DMS153 (cell line): ENCODE data around the gene IL6R.
"Not testable (repeated sequence)": the region's sequence is repeated elsewhere in the genome, so short reads cannot be mapped to it uniquely, and the experiment has no call there.

Experiments used
- DNase-seq: peaks from one replicate; lab custom pipeline; 2025; lab: John Stamatoyannopoulos, UW

The IL6R gene

DNA sequence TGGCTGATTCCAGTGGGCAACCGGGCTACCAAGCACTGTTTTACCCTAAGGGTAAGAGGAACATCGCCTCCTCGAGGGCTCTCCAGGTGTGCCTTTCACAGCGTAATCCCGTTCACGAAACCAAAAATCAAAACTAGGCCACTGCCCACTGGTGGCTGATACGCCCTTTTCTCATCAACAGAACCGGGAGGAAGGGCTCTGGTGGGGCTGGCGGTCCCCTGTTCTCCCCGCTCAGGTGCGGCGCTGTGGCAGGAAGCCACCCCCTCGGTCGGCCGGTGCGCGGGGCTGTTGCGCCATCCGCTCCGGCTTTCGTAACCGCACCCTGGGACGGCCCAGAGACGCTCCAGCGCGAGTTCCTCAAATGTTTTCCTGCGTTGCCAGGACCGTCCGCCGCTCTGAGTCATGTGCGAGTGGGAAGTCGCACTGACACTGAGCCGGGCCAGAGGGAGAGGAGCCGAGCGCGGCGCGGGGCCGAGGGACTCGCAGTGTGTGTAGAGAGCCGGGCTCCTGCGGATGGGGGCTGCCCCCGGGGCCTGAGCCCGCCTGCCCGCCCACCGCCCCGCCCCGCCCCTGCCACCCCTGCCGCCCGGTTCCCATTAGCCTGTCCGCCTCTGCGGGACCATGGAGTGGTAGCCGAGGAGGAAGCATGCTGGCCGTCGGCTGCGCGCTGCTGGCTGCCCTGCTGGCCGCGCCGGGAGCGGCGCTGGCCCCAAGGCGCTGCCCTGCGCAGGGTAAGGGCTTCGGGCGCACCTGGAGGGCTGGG is at the start of gene IL6R:
Gene IL6R (plus strand): TSS at position 360 of the 763 bp plus-strand sequence. CDS start 287 bp downstream, at position 647.
- peak; percentile 57 for DNase-seq

DNA sequence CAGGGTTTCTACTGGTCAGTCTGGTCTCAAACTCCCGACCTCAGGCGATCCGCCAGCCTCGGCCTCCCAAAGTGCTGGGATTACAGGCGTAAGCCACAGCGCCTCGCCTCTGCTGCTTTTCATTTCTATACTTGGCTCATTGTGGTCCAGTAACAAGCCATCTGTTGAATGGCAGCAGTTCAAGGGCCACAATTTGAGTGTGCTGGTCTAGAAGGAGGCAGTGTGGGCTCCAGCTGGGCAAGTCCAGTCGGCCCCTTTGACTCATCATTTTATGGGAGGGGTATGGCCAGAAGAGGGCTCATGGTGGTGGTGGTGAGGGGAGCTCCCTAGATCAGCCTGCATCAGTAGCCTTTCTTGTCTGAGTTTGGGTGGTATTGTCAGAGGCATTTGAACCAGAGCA is 46.6 kb upstream of the IL6R start:
- no peak for DNase-seq

DNA sequence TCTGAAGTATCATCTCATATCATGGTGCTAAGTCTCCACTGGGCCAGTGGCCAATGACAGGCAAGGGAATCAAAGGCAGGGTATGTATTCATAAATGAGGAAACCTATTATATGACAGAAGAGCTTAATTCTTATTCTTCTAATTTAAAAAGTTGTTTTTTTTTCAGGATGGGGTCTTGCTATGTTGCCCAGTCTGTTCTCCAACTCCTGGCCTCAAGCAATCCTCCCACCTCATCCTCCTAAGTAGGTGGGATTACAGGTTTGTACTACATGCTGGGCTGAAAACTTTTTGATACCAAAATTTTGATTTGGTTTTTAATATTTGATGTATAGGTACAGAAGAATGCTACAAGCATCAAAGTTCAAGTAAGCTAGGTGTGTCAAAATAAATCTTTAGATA is 44.9 kb upstream of the IL6R start:
- DNase-seq, result no peak

DNA sequence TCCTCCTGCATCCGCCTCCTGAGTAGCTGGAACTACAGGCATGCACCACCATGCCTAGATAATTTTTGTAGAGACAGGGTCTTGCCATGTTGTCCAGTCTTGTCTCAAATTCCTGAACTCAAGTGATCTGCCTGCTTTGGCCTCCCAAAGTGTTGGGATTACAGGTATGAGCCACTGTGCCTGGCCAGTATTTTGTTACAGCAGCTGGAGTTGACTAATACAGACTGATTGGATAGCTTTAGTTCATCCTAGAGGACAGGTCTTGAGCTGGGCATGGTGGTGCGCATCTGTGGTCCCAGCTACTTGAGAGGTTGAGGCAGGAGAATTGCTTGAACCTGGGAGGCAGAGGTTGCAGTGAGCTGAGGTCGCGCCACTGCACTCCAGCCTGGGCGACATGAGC is 44.3 kb upstream of the IL6R start:
- not testable (repeated sequence) for DNase-seq

DNA sequence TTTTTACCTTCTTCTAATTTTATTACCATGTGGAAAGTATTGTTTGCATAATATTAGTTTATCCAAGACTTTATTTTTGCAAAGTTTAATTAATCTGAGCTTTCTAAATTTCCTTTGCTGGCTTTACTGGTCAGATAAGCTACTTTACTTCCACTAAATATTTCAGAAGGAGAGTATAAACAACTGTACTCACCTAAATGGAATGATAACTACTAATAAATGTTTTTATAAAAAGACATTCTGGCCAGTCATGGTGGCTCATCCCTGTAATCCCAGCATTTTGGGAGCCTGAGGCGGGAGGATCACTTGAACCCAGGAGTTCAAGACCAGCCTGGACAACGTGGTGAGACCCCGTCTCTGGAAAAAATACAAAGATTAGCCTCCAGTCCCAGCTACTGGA is 43.8 kb upstream of the IL6R start:
- no peak for DNase-seq

DNA sequence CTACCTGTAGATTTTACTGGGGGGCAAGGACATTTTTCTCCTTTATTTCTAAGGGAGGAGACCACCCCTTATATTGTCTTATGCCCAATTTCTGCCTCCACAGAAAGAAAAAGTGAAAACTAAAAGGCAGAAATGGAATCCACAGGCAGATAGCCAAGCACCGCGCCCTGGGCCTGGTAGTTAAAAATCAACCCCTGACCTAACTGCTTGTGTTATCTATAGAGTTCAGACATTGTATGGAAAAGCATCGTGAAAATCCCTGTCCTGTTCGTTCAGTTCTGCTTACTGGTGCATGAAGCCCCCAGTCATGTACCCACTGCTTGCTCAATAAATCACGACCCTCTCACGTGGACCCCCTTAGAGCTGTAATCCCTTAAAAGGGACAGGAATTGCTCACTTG is 33.7 kb upstream of the IL6R start:
- DNase-seq, result no peak

DNA sequence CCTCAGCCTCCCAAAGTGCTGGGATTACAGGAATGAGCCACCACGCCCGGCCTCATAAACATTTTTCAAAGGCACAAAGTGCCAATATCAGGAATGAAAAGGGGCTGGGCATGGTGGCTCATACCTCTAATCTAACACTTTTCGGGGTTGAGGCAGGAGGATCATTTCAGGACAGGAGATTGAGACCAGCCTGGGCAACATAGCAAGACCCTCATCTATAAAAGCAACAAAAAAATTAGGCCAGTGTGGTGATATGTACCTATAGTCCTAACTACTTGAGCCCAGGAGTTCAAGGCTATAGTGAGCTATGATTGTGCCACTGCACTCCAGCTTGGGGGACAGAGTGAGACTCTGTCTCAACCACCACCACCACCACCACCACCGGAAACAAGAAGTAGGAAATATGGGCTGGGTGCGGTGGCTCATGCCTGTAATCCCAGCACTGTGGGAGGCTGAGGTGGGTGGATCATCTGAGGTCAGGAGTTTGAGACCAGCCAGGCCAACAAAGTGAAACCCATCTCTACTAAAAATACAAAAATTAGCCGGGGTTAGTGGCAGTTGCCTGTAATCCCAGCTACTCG is 31.3 kb upstream of the IL6R start:
- DNase-seq, result not testable (repeated sequence)

DNA sequence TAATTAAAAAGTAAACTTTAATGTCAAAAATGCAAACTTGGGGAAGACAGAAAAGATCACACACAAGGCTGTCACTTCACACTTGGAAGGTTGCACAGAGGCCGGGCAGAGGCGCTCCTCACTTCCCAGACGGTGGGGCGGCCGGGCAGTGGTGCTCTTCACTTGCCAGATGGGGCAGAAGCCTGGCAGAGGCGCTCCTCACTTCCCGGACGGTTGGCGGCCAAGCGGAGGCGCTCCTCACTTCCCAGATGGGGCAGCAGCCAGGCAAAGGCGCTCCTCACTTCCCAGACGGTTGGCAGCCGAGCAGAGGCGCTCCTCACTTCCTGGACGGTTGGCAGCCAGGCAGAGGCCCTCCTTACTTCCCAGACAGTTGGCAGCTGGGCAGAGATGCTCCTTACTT is 25.8 kb upstream of the IL6R start:
- no peak for DNase-seq

DNA sequence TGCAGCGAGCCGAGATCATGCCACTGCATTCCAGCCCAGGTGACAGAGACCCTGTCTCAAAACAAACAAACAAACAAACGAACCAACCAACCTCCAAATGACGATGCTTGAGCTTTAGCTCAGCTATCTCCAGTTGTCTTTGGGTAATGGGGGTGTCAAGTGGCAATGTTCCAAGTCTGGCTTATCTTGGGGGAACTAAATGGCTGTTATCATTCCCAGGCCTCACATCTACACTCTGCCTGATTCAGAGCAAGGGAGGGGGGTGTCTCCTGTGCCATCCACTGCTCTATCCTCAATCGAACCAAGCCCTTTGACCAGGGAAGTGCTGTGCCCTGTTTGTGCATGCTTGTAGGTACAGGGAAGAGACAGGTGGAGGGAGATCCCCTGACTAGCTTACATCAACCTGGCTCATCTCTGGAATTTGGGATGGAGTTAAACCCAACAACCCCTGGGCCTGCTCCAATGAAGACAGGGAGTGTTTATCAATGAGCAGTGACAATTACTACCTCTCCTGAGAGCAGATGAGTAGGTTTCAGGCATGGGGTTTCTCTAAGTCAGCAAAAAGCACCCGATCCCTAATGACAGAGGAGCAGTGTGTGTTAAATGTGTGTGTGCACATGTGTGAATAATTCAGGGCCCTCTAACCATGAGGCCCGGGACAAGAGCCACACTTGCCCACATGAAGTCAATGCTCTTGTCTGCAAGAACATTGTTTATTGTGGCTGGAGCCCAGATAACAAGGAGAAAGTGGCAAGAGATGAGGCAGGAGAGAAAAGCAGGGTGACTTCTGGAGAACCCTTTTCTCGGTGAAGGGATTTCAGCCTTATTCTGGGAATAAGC is 20.3 kb upstream of the IL6R start:
- no peak for DNase-seq

DNA sequence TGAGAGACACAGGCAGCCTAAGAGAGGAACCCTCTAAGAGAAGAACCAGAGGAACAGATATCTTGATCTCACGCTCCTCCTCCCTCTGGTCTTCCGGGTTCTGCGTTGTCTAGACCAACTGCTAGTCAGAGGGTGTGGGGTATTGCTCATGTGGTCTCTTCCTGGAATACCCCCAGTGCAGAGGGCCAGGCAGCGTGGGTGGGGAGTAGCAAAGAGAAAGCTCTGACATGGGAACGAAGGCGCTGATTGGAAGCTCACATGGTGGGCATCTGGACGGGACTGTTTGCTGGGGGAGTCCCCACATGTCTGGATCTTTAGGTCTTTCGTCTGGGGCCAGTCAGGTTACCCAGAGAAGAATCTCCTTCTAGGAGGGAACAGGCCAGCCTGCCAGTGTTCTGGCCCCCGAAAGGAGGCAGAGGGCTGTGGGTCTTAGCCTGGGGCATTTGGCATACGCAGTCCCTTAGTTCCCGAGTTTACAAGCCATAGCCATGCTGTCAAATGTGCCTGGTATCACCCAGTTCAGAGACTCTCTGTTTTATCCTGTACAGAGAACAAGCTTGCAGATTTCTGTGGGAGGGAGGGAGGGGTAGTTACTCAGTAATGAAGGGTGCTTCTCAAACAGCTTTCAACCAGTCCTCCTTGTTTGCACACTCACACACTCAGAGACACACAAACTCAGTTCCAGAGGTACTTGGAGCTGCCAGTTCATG is 18.3 kb upstream of the IL6R start:
- no peak for DNase-seq

DNA sequence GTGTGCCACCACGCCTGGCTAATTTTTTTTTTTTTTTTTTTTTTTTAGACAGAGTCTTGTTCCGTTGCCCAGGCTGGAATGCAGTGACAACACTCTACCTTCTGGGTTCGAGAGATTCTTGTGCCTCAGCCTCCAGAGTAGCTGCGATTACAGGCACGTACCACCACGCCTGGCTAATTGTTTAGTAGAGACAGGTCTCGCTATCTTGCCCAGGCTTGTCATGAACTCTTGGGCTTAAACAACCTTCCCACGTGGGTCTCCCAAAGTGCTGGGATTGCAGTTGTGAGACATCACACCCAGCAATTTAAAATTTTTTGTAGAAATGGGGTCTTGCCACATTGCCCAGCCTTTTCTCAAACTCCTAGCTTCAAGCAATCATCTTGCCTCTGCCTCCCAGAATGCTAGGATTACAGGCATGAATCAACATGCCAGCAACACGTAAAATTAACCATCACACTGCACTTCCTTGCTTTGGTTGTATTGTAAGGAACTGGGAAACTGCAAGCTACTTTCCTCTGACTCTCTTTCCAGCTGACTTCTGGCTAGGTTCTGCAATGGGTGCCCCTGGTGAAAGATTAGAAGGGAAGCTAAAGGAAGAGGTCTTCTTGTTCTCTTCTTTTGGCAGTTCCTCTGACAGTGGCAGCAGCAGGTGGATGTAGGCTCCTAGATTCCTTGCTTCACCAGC is 13.9 kb upstream of the IL6R start:
- DNase-seq, result no peak

DNA sequence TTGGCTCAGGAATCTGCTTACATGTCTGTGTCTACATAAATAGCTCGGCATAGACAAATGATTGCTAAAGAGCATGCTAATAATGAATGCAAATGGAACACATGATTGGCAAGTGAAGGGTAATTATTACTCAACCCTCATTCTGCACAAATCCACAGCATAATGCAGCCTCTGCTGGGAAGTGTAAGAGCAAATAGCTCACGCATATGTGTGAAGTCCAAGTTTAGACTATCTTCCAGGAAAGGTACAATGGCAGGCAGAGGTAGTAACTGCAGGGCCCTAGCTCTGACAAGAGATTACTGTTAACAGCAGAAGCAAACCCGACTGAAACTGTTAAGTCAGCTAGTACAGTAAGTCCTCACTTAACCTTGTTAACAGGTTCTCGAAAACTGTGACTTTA is 7.0 kb upstream of the IL6R start:
- DNase-seq, result no peak

DNA sequence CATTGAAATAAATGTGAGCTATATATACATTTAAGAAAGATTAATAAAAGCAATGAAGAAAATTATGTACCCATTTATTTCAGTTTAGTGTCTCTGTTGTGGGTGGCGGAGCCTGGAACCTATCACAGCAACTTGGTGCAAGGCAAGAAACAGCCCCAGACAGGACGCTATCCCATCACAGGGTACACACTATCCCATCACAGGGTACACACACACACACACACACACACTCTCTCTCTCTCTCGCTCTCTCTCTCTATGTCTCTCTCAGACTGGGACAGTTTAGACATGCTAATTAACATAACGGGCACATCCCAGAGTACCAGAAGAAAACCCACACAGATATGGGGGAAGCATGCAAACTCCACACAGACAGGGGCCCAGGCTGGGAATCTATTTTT is 6.5 kb upstream of the IL6R start:
- DNase-seq, result no peak

DNA sequence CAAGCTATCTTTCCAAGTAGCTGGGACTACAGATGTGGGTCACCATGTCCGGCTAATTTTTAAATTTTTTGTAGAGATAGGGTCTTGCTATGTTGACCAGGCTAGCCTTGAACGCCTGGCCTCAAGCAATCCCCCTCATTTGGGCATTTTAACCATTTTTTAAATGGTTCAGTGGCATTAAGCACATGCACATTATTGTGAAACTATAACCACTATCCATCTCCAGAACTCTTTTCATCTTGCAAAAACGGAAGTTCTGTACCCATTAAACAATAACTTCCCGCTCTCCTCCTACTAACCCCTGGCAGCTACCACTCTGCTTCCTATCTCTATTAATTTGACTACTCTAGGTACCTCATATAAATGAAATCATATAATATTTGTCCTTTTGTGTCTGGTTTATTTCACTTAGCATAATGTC is 4.8 kb upstream of the IL6R start:
- no peak for DNase-seq

DNA sequence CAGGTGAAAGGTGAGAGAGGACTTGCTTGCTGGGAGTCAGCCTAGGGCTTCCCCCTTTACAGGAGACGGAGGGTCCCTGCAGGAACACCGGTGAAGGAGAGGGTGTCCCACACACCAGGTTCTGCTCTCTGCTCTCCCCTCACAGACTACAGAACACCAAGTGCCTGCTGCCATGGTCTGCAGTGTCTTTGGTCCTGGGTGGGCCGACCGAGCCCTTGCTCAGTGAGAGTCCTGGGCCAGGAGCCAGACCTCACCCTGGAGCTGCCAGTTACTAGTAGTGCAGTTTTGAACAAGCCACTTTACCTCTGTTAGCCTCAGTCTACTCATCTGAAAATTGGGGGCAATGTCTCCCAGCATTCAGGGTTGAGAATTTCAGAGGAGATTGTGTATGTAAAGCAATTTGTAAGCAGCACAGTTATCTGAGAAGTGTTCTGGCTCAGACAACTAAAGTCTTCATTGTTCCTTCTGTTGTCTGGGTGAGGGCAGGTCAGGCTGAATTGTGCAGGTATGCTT is 2.7 kb upstream of the IL6R start:
- DNase-seq, result no peak

DNA sequence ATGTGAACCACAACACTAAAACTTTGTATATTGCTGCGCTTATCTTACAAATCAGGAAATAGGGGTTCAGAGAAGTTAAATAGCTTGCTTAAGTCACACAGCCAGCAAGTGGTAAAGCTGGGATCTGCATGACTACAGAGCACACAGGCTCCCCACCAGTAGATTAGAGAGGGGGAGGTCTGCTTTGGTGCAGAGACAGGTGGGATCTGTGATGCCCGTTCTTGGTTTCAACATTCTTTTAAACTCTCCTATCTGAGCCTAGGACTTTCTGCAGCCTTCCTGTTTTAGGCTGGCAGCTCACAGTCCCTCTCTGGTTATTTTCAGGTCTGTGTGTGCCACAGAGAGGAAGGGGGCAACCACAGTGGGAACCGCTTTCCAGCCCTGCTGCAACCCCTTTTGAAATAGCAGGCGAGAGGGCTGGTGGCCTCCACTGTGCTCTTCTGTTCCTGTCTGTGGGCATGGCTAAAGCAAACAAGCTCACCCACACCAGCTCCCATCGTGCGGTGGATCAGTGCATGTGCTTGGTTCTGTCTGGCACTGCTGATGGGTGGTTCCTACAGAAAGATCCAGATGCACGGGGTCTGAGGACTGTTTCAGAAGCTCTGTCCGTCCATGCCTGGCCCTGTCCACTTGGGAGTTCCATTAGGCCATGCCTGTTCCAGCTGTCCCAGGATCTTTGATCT is 1.7 kb upstream of the IL6R start:
- DNase-seq, result no peak

DNA sequence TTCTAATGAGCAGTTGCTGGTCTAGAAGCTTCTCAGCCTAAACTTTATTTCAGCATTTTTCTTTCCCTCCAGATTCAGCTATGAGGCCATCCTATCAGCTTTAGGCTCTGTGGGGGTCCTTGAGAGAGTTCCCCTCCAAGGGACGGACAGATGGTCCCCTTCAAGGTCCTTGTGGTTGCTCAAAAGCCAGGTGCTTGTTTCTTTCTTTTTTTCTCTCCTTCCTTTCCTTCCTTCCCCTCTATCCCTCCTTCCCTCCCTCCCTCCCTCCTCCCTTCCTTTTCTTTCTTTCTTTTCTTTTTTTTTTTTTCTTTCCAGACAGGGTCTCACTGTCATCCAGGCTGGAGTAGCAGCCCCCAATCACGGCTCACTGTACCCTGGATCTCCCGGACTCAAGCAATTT is 1.2 kb upstream of the IL6R start:
- DNase-seq, result no peak

DNA sequence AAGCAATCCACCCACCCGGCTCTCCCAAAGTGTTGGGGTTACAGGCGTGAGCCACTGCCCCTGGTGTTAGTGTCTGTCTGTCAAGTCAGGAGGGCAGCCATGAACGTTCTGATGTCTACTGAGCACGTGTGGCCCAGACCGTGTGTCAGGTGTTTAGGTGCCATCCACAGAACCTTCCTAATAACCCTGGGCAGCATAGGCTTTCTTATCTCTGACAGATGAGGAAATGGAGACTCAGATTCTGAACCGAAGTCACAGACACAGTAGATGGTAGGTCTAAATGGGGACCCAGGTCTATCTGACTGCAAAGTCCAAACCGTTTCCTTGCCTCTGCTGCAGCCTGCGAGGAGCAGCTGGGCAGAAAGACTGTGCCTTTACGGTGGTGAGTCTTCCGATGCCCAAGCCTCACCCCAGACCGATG is 622 bp upstream of the IL6R start:
- DNase-seq, result no peak

DNA sequence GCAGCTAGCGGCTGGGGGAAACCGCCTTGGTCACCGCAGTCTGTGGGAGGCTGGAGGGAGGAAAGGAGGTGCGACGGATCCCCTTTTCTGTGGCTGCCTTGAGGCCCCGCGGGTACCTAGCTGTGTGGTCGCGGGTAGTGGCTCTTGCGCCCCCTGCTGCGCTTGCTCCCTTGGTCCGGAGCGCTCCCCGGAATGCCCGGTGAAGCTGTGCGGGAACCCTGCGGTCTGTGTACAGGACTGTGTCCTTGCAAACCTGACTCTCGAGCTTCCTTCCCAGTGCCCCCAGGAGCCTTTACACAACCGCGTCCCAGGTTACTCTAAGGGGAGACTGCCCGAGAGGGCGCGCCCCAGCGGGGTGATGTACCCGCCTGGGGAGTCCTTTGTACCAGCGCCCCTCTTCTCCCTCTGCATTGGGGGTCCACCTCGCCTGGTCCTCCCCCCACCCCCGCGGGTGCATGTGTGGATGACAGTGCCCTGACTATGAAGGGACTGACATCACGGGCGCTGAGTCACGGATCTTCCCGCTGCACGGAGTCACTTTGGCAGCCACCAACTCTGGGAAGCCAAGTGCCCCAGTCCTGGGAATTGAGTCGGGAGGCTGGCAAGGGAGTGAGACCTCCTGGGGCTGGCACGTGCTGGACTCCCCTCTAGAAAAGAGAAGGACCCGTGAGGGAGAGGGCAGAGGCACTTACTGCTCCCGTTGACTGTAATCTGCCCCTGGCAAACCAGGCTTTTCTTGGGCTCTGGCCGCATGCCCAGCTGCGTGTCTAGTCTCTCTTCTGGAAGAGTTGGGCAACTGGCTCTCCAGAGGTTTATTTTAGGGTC is 816 bp downstream of the IL6R start:
- DNase-seq, result no peak

DNA sequence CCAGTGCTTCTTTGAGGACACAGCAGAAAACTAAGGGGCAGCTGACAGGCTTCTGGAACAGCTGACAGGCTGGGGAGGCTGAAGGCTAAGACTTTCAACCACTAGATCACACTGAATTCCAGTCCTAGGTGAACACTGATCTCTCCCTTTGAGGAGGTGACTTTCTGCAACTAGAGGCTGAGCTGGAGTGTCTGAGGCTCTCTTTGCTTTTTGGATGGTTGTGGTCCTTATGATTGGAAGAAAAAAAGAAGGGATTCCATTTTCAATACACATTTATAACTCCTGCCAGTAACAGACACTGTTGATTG is 1.4 kb downstream of the IL6R start:
- DNase-seq, result no peak
